ENCODE measurements around the gene NFATC1.

DNA sequence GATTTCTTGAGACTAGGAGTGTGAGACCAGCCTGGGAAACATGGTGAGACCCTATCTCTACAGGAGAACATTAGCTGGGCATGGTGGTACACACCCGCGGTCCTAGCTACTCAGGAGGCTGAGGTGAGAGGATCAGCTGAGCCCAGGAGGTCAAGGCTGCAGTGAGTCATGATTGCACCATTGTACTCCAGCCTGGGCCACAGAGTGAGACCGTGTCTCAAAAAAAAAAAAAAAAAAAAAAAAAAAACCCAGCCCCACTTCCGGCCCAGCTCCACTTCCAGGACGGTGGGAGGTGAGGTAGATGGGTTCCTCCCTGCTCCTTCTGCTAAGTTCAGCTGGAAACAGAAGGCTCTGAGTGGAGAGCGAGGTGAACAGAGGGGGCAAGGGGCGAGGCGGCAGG, 41.4 kb upstream of the NFATC1 start:
- TF ChIP-seq EP300 (IDR thresholded peaks at IDR 0.05): no peak
- TF ChIP-seq, protein P1, sequence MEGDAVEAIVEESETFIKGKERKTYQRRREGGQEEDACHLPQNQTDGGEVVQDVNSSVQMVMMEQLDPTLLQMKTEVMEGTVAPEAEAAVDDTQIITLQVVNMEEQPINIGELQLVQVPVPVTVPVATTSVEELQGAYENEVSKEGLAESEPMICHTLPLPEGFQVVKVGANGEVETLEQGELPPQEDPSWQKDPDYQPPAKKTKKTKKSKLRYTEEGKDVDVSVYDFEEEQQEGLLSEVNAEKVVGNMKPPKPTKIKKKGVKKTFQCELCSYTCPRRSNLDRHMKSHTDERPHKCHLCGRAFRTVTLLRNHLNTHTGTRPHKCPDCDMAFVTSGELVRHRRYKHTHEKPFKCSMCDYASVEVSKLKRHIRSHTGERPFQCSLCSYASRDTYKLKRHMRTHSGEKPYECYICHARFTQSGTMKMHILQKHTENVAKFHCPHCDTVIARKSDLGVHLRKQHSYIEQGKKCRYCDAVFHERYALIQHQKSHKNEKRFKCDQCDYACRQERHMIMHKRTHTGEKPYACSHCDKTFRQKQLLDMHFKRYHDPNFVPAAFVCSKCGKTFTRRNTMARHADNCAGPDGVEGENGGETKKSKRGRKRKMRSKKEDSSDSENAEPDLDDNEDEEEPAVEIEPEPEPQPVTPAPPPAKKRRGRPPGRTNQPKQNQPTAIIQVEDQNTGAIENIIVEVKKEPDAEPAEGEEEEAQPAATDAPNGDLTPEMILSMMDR (IDR thresholded peaks at IDR 0.05): no peak
- TF ChIP-seq JUNB (IDR thresholded peaks at IDR 0.05): no peak
- no peak for TF ChIP-seq POLR2A (IDR thresholded peaks at IDR 0.05; ENCODE audit: low read length)
- no peak for TF ChIP-seq ELK1 (IDR thresholded peaks at IDR 0.05; ENCODE audit: low read depth, low read length)
- TF ChIP-seq REST (IDR thresholded peaks at IDR 0.05): no peak
- TF ChIP-seq RAD21 (conservative IDR thresholded peaks at IDR 0.05 in 1 of 2, IDR thresholded peaks at IDR 0.05 in 1 of 2): no peak
- TF ChIP-seq, protein P2, sequence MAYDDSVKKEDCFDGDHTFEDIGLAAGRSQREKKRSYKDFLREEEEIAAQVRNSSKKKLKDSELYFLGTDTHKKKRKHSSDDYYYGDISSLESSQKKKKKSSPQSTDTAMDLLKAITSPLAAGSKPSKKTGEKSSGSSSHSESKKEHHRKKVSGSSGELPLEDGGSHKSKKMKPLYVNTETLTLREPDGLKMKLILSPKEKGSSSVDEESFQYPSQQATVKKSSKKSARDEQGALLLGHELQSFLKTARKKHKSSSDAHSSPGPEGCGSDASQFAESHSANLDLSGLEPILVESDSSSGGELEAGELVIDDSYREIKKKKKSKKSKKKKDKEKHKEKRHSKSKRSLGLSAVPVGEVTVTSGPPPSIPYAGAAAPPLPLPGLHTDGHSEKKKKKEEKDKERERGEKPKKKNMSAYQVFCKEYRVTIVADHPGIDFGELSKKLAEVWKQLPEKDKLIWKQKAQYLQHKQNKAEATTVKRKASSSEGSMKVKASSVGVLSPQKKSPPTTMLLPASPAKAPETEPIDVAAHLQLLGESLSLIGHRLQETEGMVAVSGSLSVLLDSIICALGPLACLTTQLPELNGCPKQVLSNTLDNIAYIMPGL (CRISPR knock-in tag; IDR thresholded peaks at IDR 0.05; ENCODE audit: borderline replicate concordance): no peak
- TF ChIP-seq SMC3 (IDR thresholded peaks at IDR 0.05): no peak
- no peak for TF ChIP-seq ZFP36 (IDR thresholded peaks at IDR 0.05; ENCODE audit: borderline replicate concordance, partially characterized antibody)
